NCI-H2081 treated with DMSO at 0.1 percent for 48 hours (cell line): ENCODE results near the gene FXYD1.
"Not testable (repeated sequence)": the region's sequence is repeated elsewhere in the genome, so short reads cannot be mapped to it uniquely, and the experiment has no call there.

Experiments
- DNase-seq: peaks from one replicate; lab custom pipeline; 2025; lab: John Stamatoyannopoulos, UW

FXYD1 gene

DNA sequence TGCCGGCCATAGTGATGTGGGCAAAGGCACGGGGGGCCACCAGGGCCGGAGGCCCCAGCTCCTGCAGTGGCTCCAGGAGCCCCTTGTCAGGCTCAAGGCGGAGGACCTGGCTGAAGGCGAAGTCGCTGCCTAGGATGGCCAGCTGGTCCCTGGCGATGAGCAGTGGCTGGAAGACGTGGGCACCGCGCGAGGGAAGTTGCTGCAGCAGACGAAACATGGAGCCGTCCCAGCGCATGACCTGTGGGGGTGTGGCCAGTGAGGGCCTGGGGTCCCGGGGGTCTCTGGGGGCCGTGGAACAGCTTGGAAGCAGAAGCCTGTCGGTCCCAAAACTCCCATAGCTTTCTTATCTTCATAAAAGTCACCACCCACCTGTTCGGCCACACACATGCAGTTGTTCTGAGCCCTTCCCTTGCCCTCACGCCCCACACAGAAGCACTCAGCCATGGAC lies 13.3 kb upstream of the FXYD1 start:
- no peak for DNase-seq

DNA sequence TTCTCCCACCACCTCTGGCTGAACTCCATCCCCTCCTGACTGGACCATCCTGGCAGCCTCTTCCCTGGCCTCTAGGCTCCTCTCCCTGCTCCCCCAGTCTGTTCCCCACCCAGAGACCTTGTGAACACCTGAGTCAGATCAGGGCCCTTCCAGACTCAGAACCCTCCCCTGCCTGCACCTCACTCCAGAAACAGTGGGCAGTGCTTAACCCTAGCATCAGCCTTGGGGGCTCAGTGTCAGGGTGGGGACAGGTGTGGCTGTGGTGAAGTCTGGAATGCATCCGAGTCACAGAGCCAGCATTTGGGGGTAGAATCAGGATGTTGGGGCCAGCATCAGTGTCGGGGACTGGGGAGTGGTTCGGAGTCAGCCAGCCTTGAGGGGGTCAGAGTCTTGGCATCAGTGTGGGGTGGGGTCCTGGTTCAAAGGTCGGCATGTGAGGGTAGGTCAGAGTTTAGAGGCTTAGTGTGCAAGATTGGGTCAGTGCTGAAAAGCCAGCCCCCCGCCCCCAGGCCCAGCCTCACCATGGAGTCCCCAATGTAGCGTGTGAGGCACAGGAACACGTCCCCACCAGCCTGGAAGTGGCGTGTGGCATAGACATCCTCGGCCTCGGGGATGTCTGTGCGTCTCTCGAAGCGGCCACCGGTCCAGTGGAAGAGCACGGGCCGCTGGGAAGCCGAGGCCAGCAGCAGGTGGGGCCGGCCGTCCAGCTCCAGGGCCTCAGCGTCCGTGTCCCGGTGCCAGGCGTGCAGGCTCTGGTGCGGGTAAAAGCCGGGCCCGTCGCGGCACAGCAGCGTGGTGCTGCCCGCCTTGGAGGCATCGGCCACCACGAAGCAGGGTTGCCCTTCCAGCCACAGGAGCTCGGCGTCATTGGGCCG lies 12.6 kb upstream of the FXYD1 start:
- DNase-seq = no peak

- no peak for DNase-seq
These were observed 12.0 kb upstream of the FXYD1 start for GRCh38 chr19:35126624-35126959.

DNA sequence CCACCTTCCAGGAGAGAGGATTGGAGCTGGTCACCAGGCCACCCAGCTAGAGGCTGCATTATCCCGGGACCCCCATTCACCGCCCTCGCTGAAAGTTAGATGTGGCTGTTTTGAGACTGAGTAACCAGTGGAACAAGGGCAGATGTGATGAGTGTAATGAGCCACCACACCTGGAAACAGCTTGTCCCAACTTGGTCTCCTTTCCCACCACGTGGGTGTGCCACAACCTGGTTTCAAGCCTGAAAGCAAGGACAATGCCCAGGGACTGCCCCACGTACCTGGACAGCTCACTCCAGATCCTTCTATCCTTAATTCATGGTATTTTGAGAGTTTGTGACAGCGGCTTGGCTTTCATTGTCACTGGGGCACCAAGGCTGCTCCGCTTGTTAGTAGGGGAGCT lies 10.8 kb upstream of the FXYD1 start:
- no peak for DNase-seq

DNA sequence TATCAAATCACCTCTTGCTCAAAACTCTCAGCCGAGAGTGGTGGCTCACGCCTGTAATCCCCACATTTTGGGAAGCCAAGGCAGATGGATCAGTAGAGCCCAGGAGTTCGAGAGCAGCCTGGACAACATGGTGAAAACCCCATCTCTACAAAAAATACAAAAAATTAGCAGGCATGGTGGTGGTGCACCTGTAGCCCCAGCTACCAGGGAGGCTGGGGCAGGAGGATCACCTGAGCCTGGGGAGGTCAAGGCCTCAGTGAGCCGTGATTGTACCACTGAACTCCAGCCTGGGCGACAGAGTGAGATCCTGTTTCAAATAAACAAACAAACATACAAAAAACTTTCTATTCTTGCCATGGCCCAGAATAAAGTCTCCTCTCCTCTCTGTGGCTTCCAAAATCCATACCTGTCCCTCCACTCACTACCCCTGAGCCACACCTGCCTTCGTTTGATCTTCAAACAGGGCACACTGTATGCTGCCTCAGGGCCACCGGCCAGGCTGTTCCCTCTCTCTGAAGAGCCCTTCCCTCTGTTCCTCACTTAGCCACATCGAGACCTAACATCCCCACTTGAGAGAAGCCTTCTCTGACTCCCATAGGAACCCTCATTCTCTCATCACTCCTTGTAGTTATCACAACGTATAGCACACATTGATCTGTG lies 10.1 kb upstream of the FXYD1 start:
- no peak for DNase-seq

DNA sequence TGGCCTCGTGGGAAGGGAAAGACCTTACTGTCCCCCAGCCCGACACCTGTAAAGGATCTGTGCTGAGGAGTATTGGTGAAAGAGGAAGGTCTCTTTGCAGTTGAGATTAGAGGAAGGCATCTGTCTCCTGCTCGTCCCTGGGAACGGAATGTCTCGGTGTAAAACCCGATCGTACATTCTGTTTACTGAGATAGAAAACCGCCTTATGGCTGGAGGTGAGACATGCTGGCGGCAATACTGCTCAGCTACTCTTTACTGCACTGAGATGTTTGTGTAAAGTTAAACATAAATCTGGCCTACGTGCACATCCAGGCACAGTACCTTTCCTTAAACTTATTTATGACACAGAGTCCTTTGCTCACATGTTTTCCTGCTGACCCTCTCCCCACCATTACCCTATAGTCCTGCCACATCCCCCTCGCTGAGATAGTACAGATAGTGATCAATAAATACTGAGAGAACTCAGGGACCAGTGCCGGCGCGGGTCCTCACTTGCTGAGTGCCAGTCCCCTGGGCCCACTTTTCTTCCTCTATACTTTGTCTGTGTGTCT lies 8.8 kb upstream of the FXYD1 start:
- DNase-seq = not testable (repeated sequence)

GRCh38 chr19:35130761-35131720 lies 7.6 kb upstream of the FXYD1 start:
- DNase-seq = no peak

DNA sequence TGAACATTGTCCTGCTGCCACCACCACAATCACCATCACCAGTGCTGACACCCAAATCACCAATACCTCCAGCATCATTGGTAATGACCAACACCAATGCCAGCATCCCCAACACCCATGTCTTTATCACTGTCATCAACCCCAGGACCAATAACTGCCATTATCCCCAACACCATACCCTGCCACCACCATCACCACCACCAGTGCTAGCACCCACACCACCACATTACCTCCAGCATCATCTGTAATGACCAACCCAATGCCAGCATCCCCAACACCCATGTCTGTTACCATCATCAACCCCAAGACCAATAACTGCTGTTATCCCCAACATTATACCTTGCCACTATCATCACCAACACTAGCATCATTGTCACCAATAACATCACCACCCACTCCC lies 6.4 kb upstream of the FXYD1 start:
- no peak for DNase-seq

- no peak for DNase-seq
These were observed 4.8 kb upstream of the FXYD1 start for GRCh38 chr19:35133826-35134225.

DNA sequence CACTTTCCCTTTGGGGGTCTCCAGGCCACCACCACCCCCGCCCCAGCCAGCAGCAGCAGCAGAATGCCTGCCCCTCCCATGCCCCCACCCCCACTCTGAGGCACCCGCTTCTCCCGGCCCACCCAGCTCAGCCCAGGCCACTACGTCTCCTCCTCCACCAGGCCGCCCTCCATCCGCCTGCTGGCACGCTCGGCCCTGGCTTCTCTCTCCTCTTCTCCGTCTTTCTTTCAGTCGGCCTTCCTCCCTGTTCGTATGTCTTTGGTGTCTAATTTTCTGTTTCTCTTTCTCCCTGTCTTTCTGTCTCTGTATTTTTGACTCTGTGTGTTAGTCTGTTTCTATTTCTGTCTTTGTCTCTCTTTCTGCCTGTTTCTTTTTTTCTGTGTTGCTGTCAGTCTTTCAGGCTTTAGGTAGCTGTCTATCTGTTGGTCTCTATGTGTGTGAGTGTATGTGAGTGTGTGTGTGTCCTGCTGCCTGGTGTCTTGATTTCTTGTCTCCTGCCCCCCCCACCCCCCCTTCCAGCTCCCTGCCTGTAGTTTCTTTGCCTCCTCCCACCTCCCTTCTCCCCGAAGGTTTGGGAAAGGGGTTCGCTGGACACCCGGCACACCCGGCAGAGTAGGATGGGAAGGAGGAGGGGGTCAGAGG lies 3.9 kb upstream of the FXYD1 start, which contains the start of gene LGI4:
Gene LGI4, minus strand, starts transcription at position 459 of the 642 bp plus-strand sequence. Its CDS starts 379 bp downstream, at position 80.
- no peak for DNase-seq

GRCh38 chr19:35135389-35135909 lies 3.2 kb upstream of the FXYD1 start:
- no peak for DNase-seq

DNA sequence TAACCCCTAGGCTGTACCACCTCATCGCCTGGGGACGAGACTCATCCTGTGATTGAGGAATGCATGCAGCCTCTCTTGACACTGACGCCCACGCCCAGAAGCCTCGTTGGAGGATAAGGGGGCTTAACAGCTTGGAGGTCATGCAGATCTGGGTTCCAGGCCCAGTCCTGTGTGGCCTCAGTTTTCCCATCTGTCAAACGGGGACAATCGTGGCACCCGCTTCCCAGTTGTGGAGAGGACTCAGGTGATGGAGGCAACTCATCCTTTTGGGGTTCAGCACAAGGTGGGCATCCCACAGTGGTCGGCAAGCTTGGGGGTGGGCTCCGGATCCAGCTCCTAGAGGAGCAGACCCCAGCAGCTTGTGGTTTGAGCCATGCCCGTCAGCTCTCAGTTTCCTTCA lies 2.4 kb upstream of the FXYD1 start:
- DNase-seq = no peak

DNA sequence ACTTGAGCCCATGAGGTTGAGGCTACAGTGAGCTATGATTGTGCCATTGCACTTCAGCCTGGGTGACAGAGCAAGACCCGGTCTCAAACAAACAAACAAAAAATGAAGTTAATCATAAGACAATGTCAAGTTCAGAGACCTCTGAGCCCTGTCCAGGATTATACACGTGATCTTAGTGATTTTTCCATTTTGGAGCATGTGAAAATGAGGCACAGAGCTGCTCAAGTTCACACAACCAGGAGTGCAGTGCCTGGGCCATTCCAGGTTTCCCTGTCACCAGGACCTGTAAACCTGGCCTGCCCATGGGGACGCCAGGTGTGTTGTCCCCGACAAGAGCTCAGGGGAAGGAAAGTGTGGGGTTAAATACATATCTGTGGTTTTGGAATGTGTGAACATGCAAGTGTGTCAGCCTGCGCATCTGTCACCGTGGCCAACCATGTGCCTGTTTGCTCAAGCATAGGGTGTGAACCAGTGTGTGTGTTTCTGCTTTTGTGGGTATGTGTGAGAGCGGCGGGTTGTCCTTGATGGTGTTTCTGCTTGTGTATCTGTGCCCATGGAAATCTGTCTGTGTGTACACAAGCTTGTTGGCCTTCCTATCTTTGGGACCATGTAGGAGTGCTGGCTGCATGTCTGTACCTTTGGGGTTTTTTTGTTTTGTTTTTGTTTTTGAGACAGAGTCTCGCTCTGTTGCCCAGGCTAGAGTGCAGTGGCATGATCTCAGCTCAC lies 1.5 kb upstream of the FXYD1 start:
- DNase-seq = no peak

GRCh38 chr19:35140207-35140961 lies 1.8 kb downstream of the FXYD1 start:
- DNase-seq = no peak

DNA sequence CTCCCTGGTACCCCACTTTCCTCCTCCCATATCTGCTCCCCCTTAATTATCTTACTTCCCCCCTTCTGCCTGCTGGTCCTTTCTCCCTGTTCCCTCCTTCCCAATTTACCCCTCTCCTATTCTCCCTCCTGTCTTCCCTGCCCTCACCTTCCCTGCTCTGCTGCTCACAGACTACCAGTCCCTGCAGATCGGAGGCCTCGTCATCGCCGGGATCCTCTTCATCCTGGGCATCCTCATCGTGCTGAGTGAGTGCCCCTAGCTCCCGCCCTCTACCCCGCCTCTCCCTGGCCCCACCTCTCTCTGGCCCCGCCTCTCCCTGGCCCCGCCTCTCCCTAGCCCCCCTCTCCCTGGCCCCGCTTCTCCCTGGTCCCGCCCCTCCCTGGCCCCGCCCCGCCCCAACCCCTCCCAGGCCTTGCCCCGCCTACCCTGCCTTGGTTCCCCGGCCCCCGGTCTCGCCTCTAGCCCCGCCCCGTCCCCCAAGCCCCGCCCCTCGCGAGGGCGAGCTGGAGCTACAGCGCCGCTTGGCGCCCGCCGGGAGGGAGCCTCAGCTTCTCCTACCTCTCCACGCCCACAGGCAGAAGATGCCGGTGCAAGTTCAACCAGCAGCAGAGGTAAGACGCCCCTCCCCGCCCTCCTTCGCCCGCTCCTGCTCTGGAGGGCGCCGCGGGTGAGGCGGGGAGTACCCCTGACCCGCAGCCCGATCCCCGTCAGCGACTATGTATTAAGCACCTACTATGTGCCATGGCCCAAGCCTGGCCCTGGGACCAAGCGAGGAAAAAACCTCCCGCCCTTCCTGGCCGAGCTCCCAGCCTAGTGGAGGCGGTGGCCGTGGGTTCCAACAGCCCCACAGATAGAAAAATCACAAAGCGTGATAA lies 2.6 kb downstream of the FXYD1 start:
- DNase-seq = no peak

- DNase-seq = no peak
These were observed 3.4 kb downstream of the FXYD1 start for GRCh38 chr19:35141837-35142605.

DNA sequence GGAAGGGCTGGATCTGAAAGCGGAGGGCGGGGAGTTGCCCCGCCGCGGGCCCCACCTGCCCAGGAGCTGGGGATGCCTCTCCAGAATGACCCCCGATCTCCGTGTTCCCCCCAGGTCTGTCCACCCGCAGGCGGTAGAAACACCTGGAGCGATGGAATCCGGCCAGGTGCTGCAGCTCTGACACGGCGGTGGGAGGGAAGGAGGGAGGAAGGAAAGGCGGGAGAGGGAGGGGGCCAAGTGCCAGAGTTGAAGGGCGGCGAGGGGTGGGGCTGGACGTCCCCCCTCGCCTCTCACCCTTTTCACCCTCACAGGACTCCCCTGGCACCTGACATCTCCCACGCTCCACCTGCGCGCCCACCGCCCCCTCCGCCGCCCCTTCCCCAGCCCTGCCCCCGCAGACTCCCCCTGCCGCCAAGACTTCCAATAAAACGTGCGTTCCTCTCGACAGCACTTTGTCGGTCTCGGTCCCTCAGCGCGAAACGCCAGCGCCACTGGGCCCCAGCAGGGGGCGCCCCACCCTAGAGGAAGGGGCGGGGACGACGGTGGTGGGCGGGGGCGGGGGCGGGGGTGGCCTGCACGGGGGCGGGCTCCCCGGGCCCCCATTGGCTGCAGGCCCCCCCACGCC lies 4.1 kb downstream of the FXYD1 start:
- DNase-seq = no peak
